Duodenal mucosa (tissue), 2 donors: Measurements from ENCODE around the gene GGT6.
A peak's percentile ranks its signal among the peaks of the same experiment; 100 is the strongest.

Experiments used
- H3K27ac ChIP-seq: one replicate; pipeline ENCODE4 v1.7.0; 2013; ENCODE audit warnings: low read depth, low read length
- H3K27me3 ChIP-seq, 2 donors: one replicate each; pipeline ENCODE4 v1.7.0; 2013; ENCODE audit warnings: low read length in 2 of 2, control low read depth in 1 of 2; ENCODE audit not compliant: insufficient read depth in 2 of 2, control insufficient read depth in 1 of 2
- H3K36me3 ChIP-seq, 2 donors: one replicate each; pipeline ENCODE4 v1.7.0; 2013; ENCODE audit warnings: low read length in 2 of 2, control low read depth in 1 of 2; ENCODE audit not compliant: insufficient read depth in 2 of 2, control insufficient read depth in 1 of 2
- H3K4me1 ChIP-seq, 2 donors: one replicate each; pipeline ENCODE4 v1.7.0; 2013; ENCODE audit warnings: low read length in 2 of 2, control low read depth in 1 of 2; ENCODE audit not compliant: insufficient read depth in 2 of 2, control insufficient read depth in 1 of 2
- H3K4me3 ChIP-seq, 2 donors: one replicate each; pipeline ENCODE4 v1.7.0; 2013; ENCODE audit warnings: low read length in 2 of 2, low read depth in 1 of 2
- H3K9ac ChIP-seq, 2 donors: one replicate each; pipeline ENCODE4 v1.7.0; 2013; ENCODE audit warnings: low read length in 2 of 2, low read depth in 1 of 2
- H3K9me3 ChIP-seq, 2 donors: one replicate each; pipeline ENCODE4 v1.7.0; 2013; ENCODE audit warnings: low read length in 2 of 2, control low read depth in 1 of 2; ENCODE audit not compliant: control insufficient read depth in 1 of 2

GGT6 gene

DNA sequence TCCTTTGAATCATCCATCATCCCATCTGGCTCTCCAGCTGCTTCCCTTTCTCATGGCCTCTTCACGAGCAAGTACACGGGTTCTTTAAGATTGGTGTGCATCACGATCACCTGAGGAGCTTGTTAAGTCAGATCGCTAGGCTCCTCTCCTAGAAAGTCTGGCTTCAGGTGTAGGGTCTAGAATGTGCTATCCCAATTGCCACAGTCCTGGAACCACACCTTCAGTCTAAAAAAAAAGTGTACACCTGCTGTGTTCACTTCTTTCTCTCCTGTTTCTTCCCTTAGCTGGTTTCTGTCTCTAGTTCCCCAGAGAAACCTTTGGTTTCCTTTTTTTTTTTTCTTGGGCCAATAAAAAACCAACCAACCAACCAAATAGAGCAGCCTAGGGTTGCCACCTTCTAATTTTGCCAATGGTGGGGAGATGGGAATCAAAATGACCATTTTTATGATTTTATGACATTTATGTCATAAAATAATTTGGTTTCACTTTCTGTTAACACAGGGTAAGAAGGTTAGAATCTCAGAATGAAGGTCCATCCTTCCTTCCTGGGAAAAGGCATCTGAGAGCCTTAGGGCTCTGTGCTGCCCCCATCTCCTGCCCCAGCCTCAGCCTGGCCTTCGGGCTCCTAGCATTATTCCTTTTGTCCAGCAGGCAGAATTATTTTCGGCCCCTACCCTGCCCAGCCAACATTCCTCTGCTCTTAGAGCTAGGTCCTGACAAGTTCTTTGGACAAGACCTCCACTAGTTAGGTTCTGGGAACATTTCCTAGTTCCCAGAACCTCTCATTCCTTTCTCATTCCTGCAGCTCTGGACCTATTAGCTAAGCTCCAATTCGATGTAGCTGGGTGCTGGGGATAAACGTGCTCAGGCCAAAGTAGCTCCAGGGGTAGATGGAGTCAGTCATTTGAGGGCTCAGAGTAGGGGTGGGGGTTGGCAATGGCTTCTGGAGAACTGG, 1.9 kb upstream of the GGT6 start:
- Histone ChIP-seq H3K27ac (no peak overlapping the region), H3K4me3 (peak overlapping the region in 1 of 2 donors; percentile 9)

GRCh38 chr17:4560837-4561256, 470 bp upstream of the GGT6 start:
- Histone ChIP-seq H3K9me3 (no peaks in the 10 kb centered on the region), H3K27me3 (no peaks in the 10 kb centered on the region), H3K4me3 (peak overlapping the region; percentile 72 to 79), H3K36me3 (no peaks in the 10 kb centered on the region), H3K4me1 (peaks cover 33 to 45% of the 10 kb centered on the region in 2 donors), H3K9ac (peak overlapping the region; percentile 84 to 85), H3K27ac (peak overlapping the region; percentile 72)

More for the DNA sequence above, 1.9 kb upstream of the GGT6 start:
- Histone ChIP-seq H3K9me3 (no peaks in the 10 kb centered on the region), H3K4me1 (peaks cover 30 to 42% of the 10 kb centered on the region in 2 donors), H3K36me3 (no peaks in the 10 kb centered on the region), H3K27me3 (no peaks in the 10 kb centered on the region), H3K9ac (peak overlapping the region in 1 of 2 donors; percentile 33)

- H3K4me3 ChIP-seq, result peak overlapping the region; percentile 72 to 79
- no peaks in the 10 kb centered on the region for H3K36me3 ChIP-seq
- H3K9me3 ChIP-seq, result no peaks in the 10 kb centered on the region
- no peaks in the 10 kb centered on the region for H3K27me3 ChIP-seq
- peak overlapping the region; percentile 72 for H3K27ac ChIP-seq
- H3K9ac ChIP-seq, result peak overlapping the region; percentile 84 to 85
- H3K4me1 ChIP-seq, result peaks cover 33 to 41% of the 10 kb centered on the region in 2 donors
Measured at GRCh38 chr17:4559966-4560365, 411 bp downstream of the GGT6 start.

DNA sequence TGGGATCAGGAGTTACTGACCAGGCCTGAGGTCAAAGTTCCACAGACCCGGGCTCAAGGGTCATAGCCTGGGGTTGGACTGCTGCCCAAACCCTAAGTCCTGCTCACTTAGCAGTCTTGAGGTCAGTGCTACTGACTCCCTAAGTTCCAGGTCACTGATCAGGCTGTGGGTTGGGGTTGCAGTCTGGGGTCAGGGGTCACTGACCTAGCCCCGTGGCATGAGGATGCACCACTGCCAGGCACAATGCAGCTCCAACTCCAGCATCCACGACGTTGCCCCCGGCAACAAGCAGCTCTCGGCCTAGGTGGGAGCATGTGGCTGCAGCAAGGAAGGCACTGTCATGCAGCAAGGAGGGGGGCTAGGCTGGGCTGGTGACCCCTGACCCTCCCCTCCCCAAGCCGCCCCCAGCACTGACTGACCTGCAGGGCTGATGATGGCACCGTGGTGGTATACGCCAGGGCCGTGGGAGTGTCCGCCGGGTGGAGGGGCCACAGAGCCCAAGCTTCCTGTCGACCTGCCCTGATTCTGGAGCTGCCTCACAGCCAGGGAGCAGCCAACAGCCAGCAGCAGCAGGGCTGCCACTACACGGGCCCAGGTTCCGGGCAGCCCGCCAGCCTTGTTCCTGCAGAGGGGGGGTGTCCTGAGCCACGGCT, 1.1 kb downstream of the GGT6 start:
- peak overlapping the region; percentile 72 to 79 for H3K4me3 ChIP-seq
- no peaks in the 10 kb centered on the region for H3K36me3 ChIP-seq
- H3K27me3 ChIP-seq, result no peaks in the 10 kb centered on the region
- H3K9ac ChIP-seq, result peak overlapping the region; percentile 84 to 85
- no peaks in the 10 kb centered on the region for H3K9me3 ChIP-seq
- peaks cover 37 to 48% of the 10 kb centered on the region in 2 donors for H3K4me1 ChIP-seq
- no peak overlapping the region for H3K27ac ChIP-seq

DNA sequence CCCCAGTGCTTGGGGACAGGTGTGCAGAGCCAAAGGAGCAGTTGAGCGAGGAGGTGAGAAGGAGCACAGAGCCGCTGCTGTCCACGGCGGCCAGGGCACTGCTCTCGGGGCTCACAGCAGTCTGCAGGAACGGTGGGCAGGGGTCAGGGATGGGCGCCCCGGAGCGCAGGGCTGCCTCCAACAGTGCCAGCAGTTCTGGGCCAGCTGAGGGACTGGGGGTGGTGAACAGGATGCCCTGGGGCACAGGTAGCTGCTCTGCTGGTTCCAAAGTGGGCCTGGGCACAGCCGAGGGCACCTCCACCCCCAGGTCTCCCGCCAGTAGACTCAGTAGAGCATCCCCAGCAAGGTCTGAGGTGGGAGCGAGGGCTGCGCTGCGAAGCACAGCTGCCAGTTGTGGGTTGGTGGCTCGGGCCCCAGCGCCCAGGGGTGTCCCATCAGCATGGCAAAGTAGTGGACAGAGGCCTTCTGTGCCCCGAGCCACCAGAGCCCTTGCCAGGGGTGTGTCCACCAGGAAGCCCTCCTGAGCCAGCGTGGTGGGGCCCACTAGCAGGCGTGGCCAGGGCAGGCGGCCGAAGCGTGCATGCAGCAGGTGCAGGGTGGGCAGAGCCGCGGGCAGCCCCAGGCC, 1.9 kb downstream of the GGT6 start:
- Histone ChIP-seq H3K27me3 (no peaks in the 10 kb centered on the region), H3K4me3 (peak overlapping the region; percentile 72 to 79), H3K4me1 (peaks cover 42 to 56% of the 10 kb centered on the region in 2 donors), H3K9me3 (no peaks in the 10 kb centered on the region), H3K9ac (no peak overlapping the region), H3K36me3 (no peaks in the 10 kb centered on the region), H3K27ac (no peak overlapping the region)

DNA sequence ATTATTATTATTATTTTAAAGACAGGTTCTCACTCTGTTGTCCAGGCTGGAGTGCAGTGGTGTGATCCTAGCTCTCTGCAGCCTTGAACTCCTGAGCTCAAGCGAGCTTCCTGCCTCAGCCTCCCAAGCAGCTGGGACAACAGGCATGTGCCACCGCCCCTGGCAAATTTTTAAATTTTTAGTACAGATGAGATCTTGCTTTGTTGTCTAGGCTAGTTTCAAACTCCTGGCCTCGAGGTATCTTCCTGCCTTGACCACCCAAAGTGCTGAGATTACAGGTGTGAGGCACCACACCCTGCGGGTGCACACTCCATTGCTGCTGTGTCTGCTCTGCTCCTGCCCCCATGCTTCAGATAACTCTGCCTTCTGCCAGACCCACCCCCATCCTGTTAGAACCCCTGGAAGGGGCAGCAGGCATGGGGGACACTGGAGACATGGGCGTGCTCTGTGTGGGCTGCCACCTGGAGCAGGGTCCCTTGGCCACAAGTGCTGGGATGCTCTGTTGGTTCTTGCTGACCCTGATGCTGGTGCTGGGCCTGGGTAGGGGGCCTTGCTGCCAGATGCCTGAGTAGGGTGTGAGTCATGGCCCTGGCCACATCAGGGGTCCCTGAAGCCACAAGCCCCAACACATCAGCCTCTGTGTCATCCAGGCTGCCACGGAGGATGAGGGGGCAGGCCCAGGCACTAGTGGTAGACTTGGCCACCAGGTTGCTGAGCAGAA, 2.6 kb downstream of the GGT6 start:
- no peak overlapping the region for H3K9ac ChIP-seq
- H3K36me3 ChIP-seq, result peaks cover 0 to 6% of the 10 kb centered on the region in 2 donors
- H3K27me3 ChIP-seq, result no peaks in the 10 kb centered on the region
- no peak overlapping the region for H3K4me3 ChIP-seq
- H3K27ac ChIP-seq, result no peak overlapping the region
- H3K4me1 ChIP-seq, result peaks cover 39 to 54% of the 10 kb centered on the region in 2 donors
- H3K9me3 ChIP-seq, result no peaks in the 10 kb centered on the region

GRCh38 chr17:4556996-4557395, 3.4 kb downstream of the GGT6 start:
- Histone ChIP-seq H3K4me1 (peaks cover 32 to 48% of the 10 kb centered on the region in 2 donors), H3K9ac (no peak overlapping the region), H3K27ac (no peak overlapping the region), H3K36me3 (peaks cover 4 to 12% of the 10 kb centered on the region in 2 donors), H3K4me3 (no peak overlapping the region), H3K9me3 (no peaks in the 10 kb centered on the region), H3K27me3 (no peaks in the 10 kb centered on the region)

DNA sequence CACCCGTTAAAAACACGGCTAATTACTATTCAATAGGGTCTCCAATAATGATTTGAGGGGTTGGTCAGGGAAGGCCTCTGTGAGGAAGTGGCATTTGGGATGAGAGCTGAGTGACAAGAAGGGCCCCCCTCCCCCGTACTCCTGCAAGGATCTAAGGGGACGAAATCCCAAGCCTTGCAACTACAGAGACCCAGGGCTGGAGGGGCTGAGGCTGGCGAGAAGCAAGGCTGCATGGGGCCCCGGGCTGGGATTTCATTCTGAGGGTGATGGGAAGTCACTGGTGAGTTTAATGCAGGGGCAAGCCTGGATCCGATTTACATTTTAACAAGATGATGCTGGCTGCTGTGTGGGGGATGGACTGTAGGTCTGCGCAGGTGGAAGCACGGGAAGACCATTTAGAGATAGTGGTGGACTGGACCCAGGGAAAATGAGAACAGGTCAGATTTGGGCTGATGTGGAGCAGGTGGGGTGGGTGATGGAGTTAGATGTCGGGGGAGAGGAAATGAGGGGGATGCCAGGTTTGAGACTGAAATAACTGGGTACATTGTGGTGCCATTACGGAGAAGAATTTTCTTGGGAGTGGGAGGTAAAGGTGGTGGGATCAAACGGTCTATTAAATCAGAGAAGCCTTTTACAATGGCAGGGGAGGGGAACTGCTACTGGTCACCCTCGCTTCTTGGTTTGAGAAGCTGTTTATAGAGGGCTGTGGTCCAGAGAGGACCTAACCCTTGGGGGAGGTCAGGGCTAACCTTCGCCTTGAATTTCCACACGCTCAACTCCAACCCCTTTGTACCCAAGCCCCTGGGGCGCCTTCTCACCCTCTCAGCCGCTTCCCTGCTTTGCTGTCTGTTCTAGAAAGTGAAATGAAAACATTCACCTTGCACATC, 4.3 kb downstream of the GGT6 start:
- H3K27ac ChIP-seq, result no peak overlapping the region
- H3K4me3 ChIP-seq, result peak overlapping the region; percentile 87 to 98
- no peaks in the 10 kb centered on the region for H3K27me3 ChIP-seq
- peaks cover 6 to 21% of the 10 kb centered on the region in 2 donors for H3K36me3 ChIP-seq
- no peaks in the 10 kb centered on the region for H3K9me3 ChIP-seq
- peaks cover 23 to 40% of the 10 kb centered on the region in 2 donors for H3K4me1 ChIP-seq
- peak overlapping the region; percentile 61 to 63 for H3K9ac ChIP-seq
